Measurements from ENCODE around the gene USP6NL.

The USP6NL gene

GRCh38 chr10:11548065-11548767, 63.2 kb downstream of the USP6NL start:
- no peak for DNase-seq

GRCh38 chr10:11546581-11546980, 64.9 kb downstream of the USP6NL start:
- peak; percentile 45 for DNase-seq

GRCh38 chr10:11541296-11541695, 70.2 kb downstream of the USP6NL start:
- DNase-seq = no peak

- peak; percentile 45 for DNase-seq
Measured at GRCh38 chr10:11539191-11539868, 72.1 kb downstream of the USP6NL start.

GRCh38 chr10:11538834-11539190, 72.6 kb downstream of the USP6NL start:
- no peak for DNase-seq

GRCh38 chr10:11536228-11536627, 75.2 kb downstream of the USP6NL start:
- no peak for DNase-seq

- no peak for DNase-seq
Measured at GRCh38 chr10:11535346-11535959, 76.0 kb downstream of the USP6NL start.

GRCh38 chr10:11533328-11533781, 78.1 kb downstream of the USP6NL start:
- peak; percentile 36 for DNase-seq

GRCh38 chr10:11532306-11532705, 79.1 kb downstream of the USP6NL start:
- peak; percentile 36 for DNase-seq

GRCh38 chr10:11530806-11531205, 80.6 kb downstream of the USP6NL start:
- no peak for DNase-seq

- no peak for DNase-seq
Measured at GRCh38 chr10:11529276-11529903, 82.1 kb downstream of the USP6NL start.

GRCh38 chr10:11528286-11528685, 83.2 kb downstream of the USP6NL start:
- DNase-seq = no peak

GRCh38 chr10:11527691-11528255, 83.7 kb downstream of the USP6NL start:
- DNase-seq = no peak

- no peak for DNase-seq
Measured at GRCh38 chr10:11527068-11527467, 84.4 kb downstream of the USP6NL start.

GRCh38 chr10:11525503-11525902, 85.9 kb downstream of the USP6NL start:
- DNase-seq = peak; percentile 33

- DNase-seq = no peak
Measured at GRCh38 chr10:11522821-11523245, 88.6 kb downstream of the USP6NL start.

- DNase-seq = peak; percentile 17
Measured at GRCh38 chr10:11521860-11522259, 89.6 kb downstream of the USP6NL start.

- DNase-seq = no peak
Measured at GRCh38 chr10:11520892-11521291, 90.6 kb downstream of the USP6NL start.

GRCh38 chr10:11517150-11517549, 94.3 kb downstream of the USP6NL start:
- DNase-seq = no peak

- DNase-seq = no peak
Measured at GRCh38 chr10:11516431-11516746, 95.1 kb downstream of the USP6NL start.

GRCh38 chr10:11515596-11516430, 95.6 kb downstream of the USP6NL start:
- peak; percentile 66 for DNase-seq

GRCh38 chr10:11513727-11514126, 97.7 kb downstream of the USP6NL start:
- no peak for DNase-seq
